Measurements from ENCODE around the gene CNTN2.

- TF ChIP-seq CTCF (IDR thresholded peaks at IDR 0.05; ENCODE audit: control extremely low read depth in 1 of 3, insufficient read depth in 1 of 3, low read depth in 1 of 3, low read length in 3 of 3) (no peak), ZNF274 (IDR thresholded peaks at IDR 0.05; ENCODE audit: borderline replicate concordance, extremely low read depth, low read length) (no peak), EGR1 (IDR thresholded peaks at IDR 0.05; ENCODE audit: borderline replicate concordance, low read depth, low read length) (no peak), SIX5 (IDR thresholded peaks at IDR 0.05; ENCODE audit: low read depth, low read length) (no peak), POLR2AphosphoS5 (IDR thresholded peaks at IDR 0.05; ENCODE audit: low read depth, low read length) (no peak), EP300 (IDR thresholded peaks at IDR 0.05; ENCODE audit: borderline replicate concordance in 1 of 2, low read depth in 2 of 2, low read length in 2 of 2) (no peak), POLR2A (IDR thresholded peaks at IDR 0.05; ENCODE audit: control extremely low read depth in 1 of 2, low read depth in 2 of 2, low read length in 2 of 2) (no peak), USF2 (IDR thresholded peaks at IDR 0.05; ENCODE audit: low read length) (no peak), RAD21 (IDR thresholded peaks at IDR 0.05 in 1 of 2, conservative IDR thresholded peaks at IDR 0.05 in 1 of 2; ENCODE audit: low read depth in 2 of 2, low read length in 2 of 2) (no peak), ATF2 (IDR thresholded peaks at IDR 0.05; ENCODE audit: low read length) (no peak), FOSL1 (IDR thresholded peaks at IDR 0.05; ENCODE audit: insufficient read depth, low read depth, low read length) (no peak), SIN3A (conservative IDR thresholded peaks at IDR 0.05 in 1 of 2, IDR thresholded peaks at IDR 0.05 in 1 of 2; ENCODE audit: low read depth in 1 of 2, low read length in 2 of 2) (no peak)
Observed at GRCh38 chr1:205067031-205067430, 24.0 kb downstream of the CNTN2 start.

Data from H1 (cell line).